ENCODE measurements around the gene LGALS7B.
"Not testable (repeated sequence)": the region's sequence is repeated elsewhere in the genome, so short reads cannot be mapped to it uniquely, and the experiment has no call there.

Gene LGALS7B

GRCh38 chr19:38788478-38789243 is at the start of gene LGALS7B:
Gene LGALS7B, plus strand, starts transcription at chr19:38789200. Its CDS starts 27 bp downstream, at chr19:38789227.
- DNase-seq, result no peak

DNA sequence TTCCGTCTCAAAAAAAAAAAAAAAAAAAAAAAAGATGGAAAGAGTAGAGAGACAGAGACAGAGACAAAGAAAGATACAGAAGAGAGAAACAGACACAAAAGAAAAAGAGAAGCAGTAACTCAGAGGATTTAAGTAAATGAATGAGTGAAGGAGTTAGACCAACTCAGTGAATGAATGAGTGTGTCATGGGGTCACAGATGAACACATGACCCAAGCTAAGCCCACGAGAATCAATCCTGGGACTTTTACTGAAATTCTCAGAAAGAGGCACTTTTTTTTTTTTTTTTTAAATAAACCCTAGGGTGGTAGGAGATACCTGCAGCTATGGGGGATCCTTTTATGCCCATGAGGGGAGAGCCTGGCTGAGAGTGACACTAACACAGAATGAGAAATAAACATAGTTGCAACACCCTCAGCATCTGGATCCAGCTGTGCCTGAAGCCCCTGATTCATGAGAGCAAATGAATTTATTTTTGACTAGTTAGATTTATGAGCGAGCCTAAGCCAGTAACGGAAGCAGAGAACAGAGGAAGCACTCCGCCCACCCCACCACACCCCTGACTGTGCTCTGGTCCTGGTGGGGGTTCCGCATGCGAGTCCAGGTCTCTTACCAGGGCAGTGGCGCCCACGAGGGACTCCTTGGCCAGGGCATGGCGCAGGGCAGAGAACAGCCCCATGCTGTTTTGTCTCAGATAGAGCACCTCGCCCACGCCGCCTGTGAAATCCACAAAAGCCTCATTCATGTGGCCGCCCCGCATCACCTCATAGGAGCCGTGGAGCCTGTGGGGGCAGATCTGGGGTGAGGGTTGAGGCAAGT is 49.4 kb upstream of the LGALS7B start:
- DNase-seq, result no peak

DNA sequence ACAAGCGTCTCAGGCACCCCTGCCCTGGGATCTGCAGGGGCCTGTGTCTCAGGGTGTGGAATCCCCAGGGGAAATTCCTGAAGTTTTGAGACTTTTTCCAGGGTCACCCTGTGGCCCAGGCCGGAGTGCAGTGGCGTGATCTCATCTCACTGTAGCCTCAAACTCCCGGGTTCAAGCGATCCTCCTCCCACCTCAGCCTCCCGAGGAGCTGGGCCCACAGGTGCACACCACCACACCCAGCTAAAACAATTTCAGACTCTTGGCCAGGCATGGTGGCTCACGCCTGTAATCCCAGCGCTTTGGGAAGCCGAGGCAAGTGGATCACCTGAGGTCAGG is 48.8 kb upstream of the LGALS7B start:
- no peak for DNase-seq

DNA sequence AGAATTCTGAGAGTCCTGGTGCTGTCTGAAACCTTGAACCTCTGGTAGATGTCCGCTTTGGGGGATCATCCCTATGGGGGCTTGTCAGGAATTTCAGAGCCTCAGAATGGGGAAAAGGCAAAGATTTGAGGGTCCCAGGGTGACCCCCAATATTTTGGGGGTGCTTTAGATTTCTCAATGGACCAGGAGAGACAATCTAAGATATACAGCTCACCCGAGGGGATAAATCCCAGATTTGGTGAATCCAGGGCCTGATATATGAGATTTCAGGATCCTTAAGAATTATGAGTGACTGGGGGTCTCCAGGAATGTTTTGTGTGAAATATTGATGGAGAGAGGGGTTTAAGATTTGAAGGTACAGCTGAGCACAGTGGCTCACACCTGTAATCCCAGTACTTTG is 48.1 kb upstream of the LGALS7B start:
- DNase-seq, result no peak

GRCh38 chr19:38741670-38742069 is 47.3 kb upstream of the LGALS7B start:
- no peak for DNase-seq

GRCh38 chr19:38742296-38742695 is 46.7 kb upstream of the LGALS7B start:
- no peak for DNase-seq

DNA sequence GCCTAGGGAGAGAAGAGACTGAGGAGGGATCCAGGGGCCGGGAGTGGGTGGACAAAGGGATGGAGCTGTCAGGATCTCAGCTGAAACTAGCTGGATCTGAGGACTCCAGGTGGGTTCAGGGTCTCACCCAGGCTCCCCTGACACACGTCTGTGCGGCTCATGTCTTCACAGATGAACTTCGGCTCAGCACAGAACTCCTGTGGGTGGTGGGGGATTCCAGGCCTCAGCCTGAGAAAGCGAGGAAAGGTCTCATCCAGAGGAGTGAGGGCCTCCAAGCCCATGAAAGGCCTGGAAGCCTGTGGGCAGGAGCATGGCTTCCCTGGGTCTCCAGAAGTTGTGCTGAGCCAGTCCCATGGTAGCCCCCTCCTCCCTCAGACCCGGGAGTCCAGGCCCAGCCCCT is 46.1 kb upstream of the LGALS7B start:
- no peak for DNase-seq

DNA sequence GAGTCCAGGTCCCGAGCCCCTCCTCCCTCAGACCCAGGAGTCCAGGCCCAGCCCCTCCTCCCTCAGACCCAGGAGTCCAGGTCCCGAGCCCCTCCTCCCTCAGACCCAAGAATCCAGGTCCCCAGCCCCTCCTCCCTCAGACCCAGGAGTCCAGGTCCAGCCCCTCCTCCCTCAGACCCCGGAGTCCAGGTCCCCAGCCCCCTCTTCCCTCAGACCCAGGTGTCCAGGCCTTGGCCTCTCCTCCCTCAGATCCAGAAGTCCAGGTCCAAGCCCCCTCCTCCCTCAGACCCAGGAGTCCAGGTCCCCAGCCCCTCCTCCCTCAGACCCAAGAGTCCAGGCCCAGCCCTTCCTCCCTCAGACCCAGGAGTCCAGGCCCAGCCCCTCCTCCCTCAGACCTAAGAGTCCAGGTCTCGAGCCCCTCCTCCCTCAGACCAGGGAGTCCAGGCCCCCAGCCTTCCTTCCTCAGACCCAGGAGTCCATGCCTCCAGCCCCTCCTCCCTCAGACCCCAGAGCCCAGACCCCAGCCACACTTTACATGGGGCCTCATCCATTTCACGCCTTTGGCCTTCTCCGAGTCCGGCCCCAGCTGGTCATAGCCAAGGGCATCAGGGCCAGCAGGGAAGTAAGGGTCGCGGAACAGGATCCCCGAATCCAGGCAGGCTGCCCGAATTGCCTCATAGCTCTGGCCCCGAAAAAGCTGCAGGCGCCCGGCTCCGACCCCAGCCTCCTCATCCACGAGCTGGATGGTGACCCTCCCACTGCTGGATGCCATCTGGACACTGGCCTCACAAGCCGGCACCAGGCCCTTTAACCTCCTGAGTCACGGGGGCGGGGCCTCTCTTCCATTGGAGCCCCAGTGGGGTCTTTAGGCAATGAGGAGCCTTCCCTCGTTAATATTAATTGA is 45.4 kb upstream of the LGALS7B start:
- DNase-seq, result no peak

DNA sequence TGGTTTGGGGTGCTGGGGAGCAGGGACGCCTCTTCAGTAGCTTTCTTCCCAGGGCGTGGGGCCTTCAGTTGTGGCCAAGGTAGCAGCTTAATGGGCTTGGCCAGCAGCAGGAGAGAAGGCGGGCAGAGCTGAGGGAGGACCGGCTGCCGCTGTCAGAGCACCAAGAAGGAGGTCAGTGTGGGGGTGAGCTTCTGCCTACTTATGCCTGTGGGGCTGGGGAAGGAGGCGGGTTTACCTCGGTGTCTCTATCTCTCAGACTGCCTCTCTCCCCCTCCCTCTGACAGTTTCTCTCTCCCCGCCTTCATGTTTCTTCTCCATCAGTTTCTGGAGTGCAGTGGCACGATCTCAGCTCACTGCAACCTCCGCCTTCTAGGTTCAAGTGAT is 44.7 kb upstream of the LGALS7B start, which contains the start of gene CAPN12:
CAPN12 (minus strand) TSS at position 177 of the 384 bp plus-strand sequence. CDS start 309 bp downstream, outside the sequence.
- no peak for DNase-seq

- DNase-seq, result no peak
Measured at GRCh38 chr19:38744874-38745273, 44.1 kb upstream of the LGALS7B start.

- no peak for DNase-seq
Measured at GRCh38 chr19:38745316-38745715, 43.7 kb upstream of the LGALS7B start.

DNA sequence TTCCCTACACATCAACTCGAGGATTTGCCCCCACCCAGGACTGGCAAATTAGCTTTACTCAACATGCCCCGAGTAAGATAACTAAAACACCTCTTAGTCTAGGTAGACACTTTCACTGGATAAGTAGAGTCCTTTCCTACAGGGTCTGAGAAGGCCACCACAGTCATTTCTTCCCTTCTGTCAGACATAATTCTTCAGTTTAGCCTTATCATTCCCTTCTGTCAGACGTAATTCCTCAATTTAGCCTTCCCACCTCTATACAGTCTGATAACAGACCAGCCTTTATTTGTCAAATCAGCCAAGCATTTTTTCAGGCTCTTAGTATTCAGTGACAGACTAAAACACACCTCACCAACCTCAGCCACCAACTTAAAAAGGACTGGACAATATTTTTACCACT is 35.2 kb upstream of the LGALS7B start:
- DNase-seq, result not testable (repeated sequence)

DNA sequence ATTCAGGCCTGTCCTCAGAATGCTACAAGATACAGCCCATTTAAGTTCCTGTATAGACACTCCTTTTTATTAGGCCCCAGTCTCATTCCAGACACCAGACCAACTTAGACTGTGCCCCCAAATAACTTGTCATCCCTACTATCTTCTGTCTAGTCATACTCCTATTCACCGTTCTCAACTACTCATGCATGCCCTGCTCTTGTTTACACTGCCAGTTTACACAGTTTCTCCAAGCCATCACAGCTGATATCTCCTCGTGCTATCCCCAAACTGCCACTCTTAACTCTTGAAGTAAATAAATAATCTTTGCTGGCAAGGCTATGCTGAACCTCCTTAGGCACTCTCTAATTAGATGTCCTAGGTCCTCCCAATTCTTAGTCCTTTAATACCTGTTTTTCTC is 34.8 kb upstream of the LGALS7B start:
- DNase-seq, result not testable (repeated sequence)

DNA sequence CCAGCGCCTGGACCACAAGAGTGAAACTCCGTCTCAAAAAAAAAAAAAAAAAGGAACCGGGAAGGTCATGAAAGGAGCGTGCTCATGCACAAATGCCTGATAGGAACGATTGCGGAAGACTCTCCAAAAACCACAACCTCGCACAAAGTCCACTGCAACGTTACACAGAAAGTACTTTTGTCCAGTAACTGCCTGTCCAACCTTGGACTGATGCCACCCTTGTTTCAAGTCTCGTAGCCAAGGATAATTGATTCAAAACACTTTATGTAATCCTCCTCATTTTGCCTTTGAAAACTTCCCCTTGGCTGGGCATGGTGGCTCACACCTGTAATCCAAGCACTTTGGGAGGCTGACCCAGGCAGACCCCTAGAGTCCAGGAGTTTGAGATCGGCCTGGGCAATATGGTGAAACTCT is 29.4 kb upstream of the LGALS7B start:
- no peak for DNase-seq

- DNase-seq, result not testable (repeated sequence)
Measured at GRCh38 chr19:38760805-38761517, 28.0 kb upstream of the LGALS7B start.

GRCh38 chr19:38761884-38762389 is 27.1 kb upstream of the LGALS7B start:
- DNase-seq, result not testable (repeated sequence)

- DNase-seq, result no peak
Measured at GRCh38 chr19:38763795-38764220, 25.2 kb upstream of the LGALS7B start.

- no peak for DNase-seq
Measured at GRCh38 chr19:38765214-38765613, 23.8 kb upstream of the LGALS7B start.

DNA sequence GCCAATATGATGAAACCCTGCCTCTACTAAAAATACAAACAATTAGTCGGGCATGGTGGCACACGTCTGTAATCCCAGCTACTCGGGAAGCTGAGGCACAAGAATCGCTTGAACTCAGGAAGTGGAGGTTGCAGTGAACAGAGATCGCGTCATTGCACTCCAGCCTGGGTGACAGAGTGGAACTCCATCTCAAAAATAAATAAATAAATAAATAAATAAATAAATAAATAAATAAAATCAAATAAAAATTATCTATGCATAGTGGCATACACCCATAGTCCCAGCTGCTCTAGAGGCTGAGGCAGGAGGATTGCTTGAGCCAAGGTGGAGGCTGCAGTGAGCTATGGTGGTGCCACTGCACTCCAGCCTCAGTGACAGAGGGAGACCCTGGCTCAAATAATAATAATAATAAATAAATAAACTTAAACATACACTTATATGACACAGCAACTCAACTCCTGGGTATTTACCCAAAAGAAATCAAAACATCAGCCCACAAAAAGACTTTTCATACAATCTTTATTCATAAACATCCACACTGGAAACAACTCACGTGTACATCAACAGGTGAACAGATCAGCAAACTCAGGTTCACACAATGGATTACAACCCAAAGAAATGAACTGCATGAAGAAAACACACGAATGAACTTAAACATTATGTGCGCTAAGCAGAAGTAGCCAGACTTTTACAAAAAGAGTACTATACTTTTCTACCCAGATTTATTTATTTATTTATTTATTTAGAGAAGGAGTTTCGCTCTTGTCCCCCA is 22.5 kb upstream of the LGALS7B start:
- DNase-seq, result no peak

DNA sequence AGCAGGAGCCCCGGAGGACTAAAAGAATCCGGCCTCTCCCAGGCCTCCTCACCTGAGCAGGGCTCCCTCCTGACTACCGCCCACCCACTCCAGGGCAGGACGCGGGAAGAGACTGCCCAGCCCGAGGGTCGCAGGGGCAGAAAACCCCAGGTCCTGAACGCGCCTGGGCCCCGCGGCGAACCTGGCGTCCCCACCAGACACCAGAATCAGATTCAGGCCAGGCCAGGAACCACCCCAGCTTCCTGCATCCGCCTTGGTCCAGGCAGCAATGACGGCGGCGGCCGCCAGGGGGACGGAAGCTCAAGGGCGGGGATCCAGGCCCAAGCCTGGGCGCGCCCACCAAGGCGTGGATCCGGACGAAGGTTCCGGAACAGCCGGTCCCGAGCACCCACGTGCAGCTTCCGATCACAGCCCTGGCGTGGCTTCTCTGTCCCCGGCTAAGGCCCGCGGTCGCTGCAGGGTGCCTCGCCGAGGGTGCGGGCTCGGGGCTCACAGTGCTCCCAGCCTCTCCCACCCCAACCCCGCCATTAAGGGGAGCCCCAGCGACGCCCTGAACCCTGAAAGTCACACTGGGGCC is 19.3 kb upstream of the LGALS7B start:
- DNase-seq, result no peak

Measured in NCI-H1092 (cell line).